ENCODE results near the gene OGG1.

- no peak for TF ChIP-seq CTCF (IDR thresholded peaks at IDR 0.05)
- TF ChIP-seq POLR2A (IDR thresholded peaks at IDR 0.05), result no peak
Observed at GRCh38 chr3:9703240-9703639, 46.5 kb upstream of the OGG1 start.

Data from right lobe of liver (tissue), 4 donors.